ENCODE data around the gene NANOS3.

The NANOS3 gene

DNA sequence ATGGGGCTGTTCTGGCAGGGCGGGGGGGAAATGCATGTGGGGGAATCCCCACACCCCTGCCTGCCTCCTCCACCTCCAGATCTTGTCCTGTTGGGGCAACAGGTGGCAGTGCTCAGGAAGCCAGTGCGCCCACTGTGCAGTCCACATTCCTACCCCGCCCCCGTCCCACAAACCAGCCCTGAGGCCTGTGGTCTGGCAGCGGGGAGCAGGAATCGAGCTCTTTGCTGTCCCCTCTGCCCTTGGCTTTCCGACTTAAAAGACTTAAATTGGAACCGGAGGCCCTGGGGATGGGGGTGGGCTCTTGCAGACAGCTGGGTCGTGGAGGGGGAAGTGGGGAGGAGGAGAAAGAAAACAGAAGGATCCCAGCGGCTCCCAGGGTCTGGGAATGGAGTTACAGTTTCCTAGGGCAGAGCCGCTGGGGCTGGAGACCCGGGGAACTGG is 4.3 kb downstream of the NANOS3 start:
- DNase-seq (ENCODE audit: extremely low read depth, low read depth): no peak
- TF ChIP-seq, protein P1, sequence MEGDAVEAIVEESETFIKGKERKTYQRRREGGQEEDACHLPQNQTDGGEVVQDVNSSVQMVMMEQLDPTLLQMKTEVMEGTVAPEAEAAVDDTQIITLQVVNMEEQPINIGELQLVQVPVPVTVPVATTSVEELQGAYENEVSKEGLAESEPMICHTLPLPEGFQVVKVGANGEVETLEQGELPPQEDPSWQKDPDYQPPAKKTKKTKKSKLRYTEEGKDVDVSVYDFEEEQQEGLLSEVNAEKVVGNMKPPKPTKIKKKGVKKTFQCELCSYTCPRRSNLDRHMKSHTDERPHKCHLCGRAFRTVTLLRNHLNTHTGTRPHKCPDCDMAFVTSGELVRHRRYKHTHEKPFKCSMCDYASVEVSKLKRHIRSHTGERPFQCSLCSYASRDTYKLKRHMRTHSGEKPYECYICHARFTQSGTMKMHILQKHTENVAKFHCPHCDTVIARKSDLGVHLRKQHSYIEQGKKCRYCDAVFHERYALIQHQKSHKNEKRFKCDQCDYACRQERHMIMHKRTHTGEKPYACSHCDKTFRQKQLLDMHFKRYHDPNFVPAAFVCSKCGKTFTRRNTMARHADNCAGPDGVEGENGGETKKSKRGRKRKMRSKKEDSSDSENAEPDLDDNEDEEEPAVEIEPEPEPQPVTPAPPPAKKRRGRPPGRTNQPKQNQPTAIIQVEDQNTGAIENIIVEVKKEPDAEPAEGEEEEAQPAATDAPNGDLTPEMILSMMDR (IDR thresholded peaks at IDR 0.05; ENCODE audit: low read depth, low read length): no peak

DNA sequence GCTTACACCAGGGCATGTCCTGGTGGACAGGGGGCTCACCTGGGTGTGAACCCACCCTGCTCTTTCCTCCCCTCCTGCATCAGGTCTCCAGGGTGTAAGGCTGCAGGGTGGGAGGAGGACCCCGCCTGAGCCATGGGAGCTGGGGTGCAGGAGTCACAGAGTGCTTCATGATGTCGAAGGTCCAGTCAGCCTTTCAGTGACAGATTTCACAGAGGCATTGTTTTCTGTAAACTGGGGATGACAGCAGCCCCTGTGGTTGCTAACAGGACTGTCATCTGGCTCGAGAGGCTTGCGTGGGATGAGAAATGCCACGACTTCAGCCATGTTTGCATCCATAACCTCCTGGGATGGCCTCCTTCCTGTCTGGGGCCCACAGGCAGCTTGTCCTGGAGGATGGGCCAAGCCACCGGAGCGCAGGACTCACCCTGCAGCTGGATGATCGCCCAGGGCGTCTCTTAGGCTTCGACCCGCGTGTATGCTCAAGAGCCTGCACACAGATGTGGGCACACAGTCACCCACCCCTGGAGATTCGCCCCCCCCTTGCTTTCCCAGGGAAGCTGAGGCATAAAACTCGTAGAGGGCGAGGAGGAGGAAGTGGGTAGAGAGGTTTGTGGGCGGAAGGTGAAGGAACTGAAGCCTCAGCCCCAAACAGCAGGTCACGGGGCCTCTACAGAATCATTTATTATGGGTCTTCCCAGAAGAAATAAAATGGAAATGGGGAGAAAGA is 4.9 kb downstream of the NANOS3 start:
- DNase-seq (ENCODE audit: extremely low read depth, low read depth): no peak
- TF ChIP-seq, protein P1 (IDR thresholded peaks at IDR 0.05; ENCODE audit: low read depth, low read length): no peak

DNA sequence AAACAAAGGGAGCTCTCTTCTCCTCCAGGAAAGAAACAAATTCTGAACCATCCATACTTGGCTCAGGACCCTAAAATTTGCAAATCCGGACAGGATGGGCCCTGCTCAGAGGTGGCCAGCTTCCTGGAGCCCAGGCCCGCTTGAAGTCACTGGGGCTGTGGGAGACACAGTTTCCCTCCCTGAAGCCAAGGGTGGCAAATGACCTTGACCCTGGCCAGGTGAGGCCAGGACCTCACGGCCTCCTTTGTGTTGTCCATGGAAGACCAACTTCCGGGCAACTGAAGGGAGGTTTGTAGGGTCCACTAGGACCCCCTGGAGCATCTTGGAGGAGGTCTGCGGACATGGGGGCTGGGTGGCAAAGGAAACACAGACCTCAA is 5.5 kb downstream of the NANOS3 start:
- TF ChIP-seq, protein P1 (IDR thresholded peaks at IDR 0.05; ENCODE audit: low read depth, low read length): no peak
- DNase-seq (ENCODE audit: extremely low read depth, low read depth): no peak

DNA sequence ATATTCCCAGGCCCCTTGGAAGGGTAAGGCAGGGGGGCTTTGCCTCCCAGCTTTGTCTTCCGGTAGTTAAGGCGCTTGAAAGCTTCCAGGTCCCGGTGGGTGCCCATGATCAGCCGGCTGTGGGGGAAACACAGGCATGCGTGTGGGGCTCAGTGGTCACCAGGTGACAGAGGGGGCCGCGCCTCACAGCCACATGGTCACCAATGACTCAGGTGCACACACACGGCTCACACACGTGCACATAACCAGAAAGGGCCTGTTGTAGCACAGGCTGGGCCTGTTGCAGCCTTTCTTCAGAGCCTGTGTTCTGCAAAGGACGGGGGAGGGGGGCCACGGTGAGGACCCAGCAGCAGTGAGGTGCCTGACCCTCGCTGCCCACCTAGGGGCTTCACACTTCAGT is 5.9 kb downstream of the NANOS3 start:
- TF ChIP-seq, protein P1 (IDR thresholded peaks at IDR 0.05; ENCODE audit: low read depth, low read length): no peak
- DNase-seq (ENCODE audit: extremely low read depth, low read depth): no peak

DNA sequence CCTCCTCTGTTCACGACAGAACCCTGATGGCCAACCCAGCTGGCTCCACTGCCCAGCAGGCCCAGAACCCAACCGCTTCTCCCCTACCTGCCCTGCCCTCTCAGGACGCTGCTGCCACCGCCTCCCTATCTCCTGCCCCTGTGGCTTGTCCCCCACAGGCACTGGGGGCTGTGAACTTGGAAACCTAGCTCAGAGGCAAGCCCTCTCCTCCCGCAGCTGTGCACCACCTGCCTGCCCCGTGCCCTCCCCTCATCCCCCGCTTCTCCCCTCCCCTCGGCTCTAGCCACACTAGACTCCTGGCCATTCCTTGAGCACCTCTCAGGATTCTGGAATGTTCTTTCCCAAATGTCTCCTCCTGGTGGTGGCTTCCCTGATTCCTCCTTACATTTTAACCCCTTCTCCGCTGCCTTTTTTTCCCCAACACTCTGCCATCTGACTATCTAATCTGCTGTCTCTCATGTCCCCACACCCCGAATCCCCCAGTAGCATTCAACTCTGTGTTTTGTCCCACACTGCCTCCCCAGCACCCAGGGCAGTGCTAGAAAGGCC is 6.7 kb downstream of the NANOS3 start:
- TF ChIP-seq, protein P1 (IDR thresholded peaks at IDR 0.05; ENCODE audit: low read depth, low read length): peak; percentile 6; the same call in 1 of the 2 replicates
- DNase-seq (ENCODE audit: extremely low read depth, low read depth): no peak

DNA sequence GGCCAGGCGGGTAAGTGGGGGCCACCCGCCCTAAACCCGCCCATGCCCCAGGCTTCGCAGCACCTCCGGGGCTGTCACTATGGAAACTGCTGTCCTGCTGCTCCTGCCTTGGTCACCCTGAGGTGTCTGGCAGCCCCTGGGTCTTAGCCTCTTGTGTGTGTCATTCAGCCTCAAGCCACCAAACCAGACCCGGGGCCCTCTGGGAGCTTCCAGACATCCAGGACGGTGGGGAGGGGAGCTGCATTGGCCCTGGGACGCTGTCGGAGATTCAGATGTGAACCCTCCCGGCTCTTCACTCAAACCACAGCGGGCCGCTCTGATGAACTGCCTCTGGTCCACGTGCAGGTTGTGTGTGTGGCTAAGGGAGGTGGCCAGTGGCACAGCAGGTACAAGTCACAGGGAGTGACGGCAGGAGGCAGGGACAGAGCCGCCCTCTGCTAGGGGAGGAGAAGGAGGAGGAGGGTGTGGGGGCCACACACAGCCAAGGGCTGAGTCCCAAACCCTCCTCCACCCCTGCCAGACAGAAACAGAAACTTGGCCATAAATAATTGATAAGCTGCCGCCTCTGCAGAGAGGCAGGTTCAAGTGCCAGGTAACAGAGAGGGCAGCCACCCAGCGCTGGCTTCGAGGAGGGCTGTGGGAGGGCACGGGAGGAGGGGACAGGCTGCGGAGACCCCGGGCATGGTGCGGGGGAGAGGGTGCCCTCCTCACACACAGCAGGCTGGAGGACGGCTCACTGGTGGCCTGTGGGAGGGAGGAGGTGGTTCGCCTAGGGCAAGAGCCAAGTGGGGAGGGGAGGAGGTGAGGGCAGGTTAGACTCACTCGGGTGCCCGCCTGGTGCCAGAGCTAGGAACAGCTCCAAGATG is 8.0 kb downstream of the NANOS3 start:
- TF ChIP-seq, protein P1 (IDR thresholded peaks at IDR 0.05; ENCODE audit: low read depth, low read length): no peak
- DNase-seq (ENCODE audit: extremely low read depth, low read depth): no peak

Measured in AG09319 (cell line).